ENCODE measurements around the gene TNKS1BP1. TPM values are rescaled to one million over a fixed set of nuclear protein-coding genes. Genes with fewer than 3 reads are reported as not detected.

TNKS1BP1 gene
- polyA plus RNA-seq, 1 donor, result 103 TPM

GRCh38 chr11:57255618-57256017, 69.1 kb downstream of the TNKS1BP1 start:
- WGBS (ENCODE audit: insufficient coverage, low lambda C conversion rate), result no CpG with 5 or more reads among the region's 1 CpG

GRCh38 chr11:57254631-57255030, 70.1 kb downstream of the TNKS1BP1 start:
- Histone ChIP-seq H3K36me3 (ENCODE audit: control insufficient read depth, insufficient read depth, low read length) (no peaks in the 10 kb centered on the region), H3K27me3 (ENCODE audit: control insufficient read depth, insufficient read depth, low read length) (no peaks in the 10 kb centered on the region), H3K27ac (ENCODE audit: low read length) (no peak overlapping the region), H3K4me3 (ENCODE audit: low read length) (no peak overlapping the region), H3K9me3 (ENCODE audit: control insufficient read depth, low read depth, low read length) (no peaks in the 10 kb centered on the region), H3K4me1 (ENCODE audit: control insufficient read depth, insufficient read depth, low read length) (no peaks in the 10 kb centered on the region)
- no peak for DNase-seq

More at GRCh38 chr11:57255618-57256017, 69.1 kb downstream of the TNKS1BP1 start:
- H3K27ac ChIP-seq (ENCODE audit: low read length), result no peak overlapping the region
- no peak overlapping the region for H3K4me3 ChIP-seq (ENCODE audit: low read length)
- no peaks in the 10 kb centered on the region for H3K9me3 ChIP-seq (ENCODE audit: control insufficient read depth, low read depth, low read length)
- no peaks in the 10 kb centered on the region for H3K4me1 ChIP-seq (ENCODE audit: control insufficient read depth, insufficient read depth, low read length)
- no peaks in the 10 kb centered on the region for H3K36me3 ChIP-seq (ENCODE audit: control insufficient read depth, insufficient read depth, low read length)
- H3K27me3 ChIP-seq (ENCODE audit: control insufficient read depth, insufficient read depth, low read length), result no peaks in the 10 kb centered on the region
- no peak for DNase-seq

DNA sequence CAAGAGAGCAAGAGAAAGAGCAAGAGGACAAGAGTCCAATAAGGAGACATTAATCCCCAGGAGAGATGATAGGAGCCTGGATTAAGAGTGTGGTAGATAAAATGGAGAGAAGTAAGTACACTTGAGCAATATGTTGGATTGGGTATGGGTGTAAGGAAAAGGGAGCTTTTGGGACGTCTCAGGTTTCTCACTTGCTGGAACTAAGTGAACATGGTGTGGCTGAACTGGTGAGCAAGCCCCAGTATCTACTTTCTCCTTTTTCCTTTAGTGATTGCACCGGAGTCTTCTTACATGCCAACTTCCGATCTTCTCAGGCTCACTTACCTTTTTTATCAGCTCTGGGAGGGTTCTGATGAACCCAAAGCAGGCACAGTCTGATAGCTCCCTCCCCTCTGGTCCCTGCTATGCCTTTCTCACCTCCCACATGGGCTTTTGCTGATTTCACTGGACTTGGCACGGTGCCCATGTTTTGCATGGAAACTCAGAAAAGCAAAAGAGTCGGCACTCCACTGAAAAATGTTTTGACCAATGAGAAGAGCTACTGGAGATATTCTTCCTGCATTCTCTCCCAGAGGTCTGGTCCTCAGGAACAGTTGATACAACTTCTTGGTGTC, 73.2 kb downstream of the TNKS1BP1 start:
- H3K9me3 ChIP-seq (ENCODE audit: control insufficient read depth, low read depth, low read length), result no peaks in the 10 kb centered on the region
- H3K36me3 ChIP-seq (ENCODE audit: control insufficient read depth, insufficient read depth, low read length), result no peaks in the 10 kb centered on the region
- no CpG with 5 or more reads among the region's 5 CpGs for WGBS (ENCODE audit: insufficient coverage, low lambda C conversion rate)
- H3K4me3 ChIP-seq (ENCODE audit: low read length), result no peak overlapping the region
- H3K4me1 ChIP-seq (ENCODE audit: control insufficient read depth, insufficient read depth, low read length), result no peaks in the 10 kb centered on the region
- DNase-seq, result no peak
- no peaks in the 10 kb centered on the region for H3K27me3 ChIP-seq (ENCODE audit: control insufficient read depth, insufficient read depth, low read length)
- H3K27ac ChIP-seq (ENCODE audit: low read length), result no peak overlapping the region

DNA sequence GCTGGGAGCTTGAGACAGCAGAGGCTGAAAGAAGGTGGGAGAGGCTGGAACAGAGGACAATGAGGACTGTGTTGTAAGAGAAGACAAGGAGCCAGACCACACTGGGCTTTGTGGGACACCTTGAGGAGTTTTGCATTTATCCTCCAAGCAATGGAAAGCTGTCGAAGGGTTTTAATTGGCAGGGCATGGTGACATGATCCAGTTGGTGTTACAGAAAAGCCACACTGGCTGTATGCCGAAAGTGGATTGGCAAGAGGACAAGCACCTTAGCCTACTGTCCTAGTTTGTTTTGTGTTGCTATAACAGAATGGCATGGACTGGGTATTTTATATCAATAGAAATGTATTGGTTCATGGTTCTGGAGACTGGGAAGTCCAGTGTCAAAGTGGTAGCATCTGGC, 73.7 kb downstream of the TNKS1BP1 start:
- Histone ChIP-seq H3K4me3 (ENCODE audit: low read length) (no peak overlapping the region), H3K9me3 (ENCODE audit: control insufficient read depth, low read depth, low read length) (no peaks in the 10 kb centered on the region), H3K27me3 (ENCODE audit: control insufficient read depth, insufficient read depth, low read length) (no peaks in the 10 kb centered on the region), H3K4me1 (ENCODE audit: control insufficient read depth, insufficient read depth, low read length) (no peaks in the 10 kb centered on the region), H3K36me3 (ENCODE audit: control insufficient read depth, insufficient read depth, low read length) (no peaks in the 10 kb centered on the region), H3K27ac (ENCODE audit: low read length) (no peak overlapping the region)
- DNase-seq, result no peak
- no CpG with 5 or more reads among the region's 2 CpGs for WGBS (ENCODE audit: insufficient coverage, low lambda C conversion rate)

Other genes with a start within 250 kb of the TNKS1BP1 start
- 2.5 TPM for gene LRRC55, start 143.0 kb downstream of the TNKS1BP1 start, polyA plus RNA-seq
- 22.8 TPM for gene APLNR, start 87.7 kb downstream of the TNKS1BP1 start, polyA plus RNA-seq
- 94.7 TPM for gene SSRP1, start 10.9 kb upstream of the TNKS1BP1 start, polyA plus RNA-seq
- gene P2RX3, start 13.4 kb upstream of the TNKS1BP1 start, polyA plus RNA-seq, result 2.1 TPM
- 0.07 TPM for gene PRG3, start 56.2 kb upstream of the TNKS1BP1 start, polyA plus RNA-seq
- gene PRG2, start 65.7 kb upstream of the TNKS1BP1 start, polyA plus RNA-seq, result 0.24 TPM
- gene SLC43A3, start 102.2 kb upstream of the TNKS1BP1 start, polyA plus RNA-seq, result 13.4 TPM
- gene RTN4RL2, start 135.6 kb upstream of the TNKS1BP1 start, polyA plus RNA-seq, result 0.60 TPM
- gene SLC43A1, start 190.8 kb upstream of the TNKS1BP1 start, polyA plus RNA-seq, result 16.0 TPM
- gene TIMM10, start 205.8 kb upstream of the TNKS1BP1 start, polyA plus RNA-seq, result 29.8 TPM
- gene SMTNL1, start 212.6 kb upstream of the TNKS1BP1 start, polyA plus RNA-seq, result 0.58 TPM
- gene UBE2L6, start 242.7 kb upstream of the TNKS1BP1 start, polyA plus RNA-seq, result 60.3 TPM

All from large intestine (tissue), 3 donors.